ENCODE measurements around the gene ARHGEF16. TPM values are rescaled to one million over a fixed set of nuclear protein-coding genes. Genes with fewer than 3 reads are reported as not detected.

ARHGEF16 gene
- total RNA-seq, 1 experiment from 2014 or later = 17.2 TPM

DNA sequence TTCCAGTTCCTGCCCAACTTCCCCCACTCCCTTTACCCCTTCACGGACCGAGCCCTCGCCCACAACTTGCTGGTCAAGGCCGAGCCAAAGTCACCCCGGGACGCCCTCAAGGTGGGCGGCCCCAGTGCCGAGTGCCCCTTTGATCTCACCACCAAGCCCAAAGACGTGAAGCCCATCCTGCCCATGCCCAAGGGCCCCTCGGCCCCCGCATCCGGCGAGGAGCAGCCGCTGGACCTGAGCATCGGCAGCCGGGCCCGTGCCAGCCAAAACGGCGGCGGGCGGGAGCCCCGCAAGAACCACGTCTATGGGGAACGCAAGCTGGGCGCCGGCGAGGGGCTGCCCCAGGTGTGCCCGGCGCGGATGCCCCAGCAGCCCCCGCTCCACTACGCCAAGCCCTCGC is 42.1 kb upstream of the ARHGEF16 start (continued):
- TF ChIP-seq, protein P1, sequence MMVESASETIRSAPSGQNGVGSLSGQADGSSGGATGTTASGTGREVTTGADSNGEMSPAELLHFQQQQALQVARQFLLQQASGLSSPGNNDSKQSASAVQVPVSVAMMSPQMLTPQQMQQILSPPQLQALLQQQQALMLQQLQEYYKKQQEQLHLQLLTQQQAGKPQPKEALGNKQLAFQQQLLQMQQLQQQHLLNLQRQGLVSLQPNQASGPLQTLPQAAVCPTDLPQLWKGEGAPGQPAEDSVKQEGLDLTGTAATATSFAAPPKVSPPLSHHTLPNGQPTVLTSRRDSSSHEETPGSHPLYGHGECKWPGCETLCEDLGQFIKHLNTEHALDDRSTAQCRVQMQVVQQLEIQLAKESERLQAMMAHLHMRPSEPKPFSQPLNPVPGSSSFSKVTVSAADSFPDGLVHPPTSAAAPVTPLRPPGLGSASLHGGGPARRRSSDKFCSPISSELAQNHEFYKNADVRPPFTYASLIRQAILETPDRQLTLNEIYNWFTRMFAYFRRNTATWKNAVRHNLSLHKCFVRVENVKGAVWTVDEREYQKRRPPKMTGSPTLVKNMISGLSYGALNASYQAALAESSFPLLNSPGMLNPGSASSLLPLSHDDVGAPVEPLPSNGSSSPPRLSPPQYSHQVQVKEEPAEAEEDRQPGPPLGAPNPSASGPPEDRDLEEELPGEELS (CRISPR knock-in tag; IDR thresholded peaks at IDR 0.05) = no peak
- TF ChIP-seq, protein P2, sequence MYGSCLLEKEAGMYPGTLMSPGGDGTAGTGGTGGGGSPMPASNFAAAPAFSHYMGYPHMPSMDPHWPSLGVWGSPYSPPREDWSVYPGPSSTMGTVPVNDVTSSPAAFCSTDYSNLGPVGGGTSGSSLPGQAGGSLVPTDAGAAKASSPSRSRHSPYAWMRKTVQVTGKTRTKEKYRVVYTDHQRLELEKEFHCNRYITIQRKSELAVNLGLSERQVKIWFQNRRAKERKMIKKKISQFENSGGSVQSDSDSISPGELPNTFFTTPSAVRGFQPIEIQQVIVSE (CRISPR knock-in tag; IDR thresholded peaks at IDR 0.05; ENCODE audit: borderline replicate concordance) = no peak
- TF ChIP-seq, protein P3, sequence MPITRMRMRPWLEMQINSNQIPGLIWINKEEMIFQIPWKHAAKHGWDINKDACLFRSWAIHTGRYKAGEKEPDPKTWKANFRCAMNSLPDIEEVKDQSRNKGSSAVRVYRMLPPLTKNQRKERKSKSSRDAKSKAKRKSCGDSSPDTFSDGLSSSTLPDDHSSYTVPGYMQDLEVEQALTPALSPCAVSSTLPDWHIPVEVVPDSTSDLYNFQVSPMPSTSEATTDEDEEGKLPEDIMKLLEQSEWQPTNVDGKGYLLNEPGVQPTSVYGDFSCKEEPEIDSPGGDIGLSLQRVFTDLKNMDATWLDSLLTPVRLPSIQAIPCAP (CRISPR knock-in tag; IDR thresholded peaks at IDR 0.05) = no peak
- TF ChIP-seq KAT7 (CRISPR knock-in tag; IDR thresholded peaks at IDR 0.05; ENCODE audit: borderline replicate concordance) (no peak), E2F1 (CRISPR knock-in tag; IDR thresholded peaks at IDR 0.05) (no peak), TEAD1 (CRISPR knock-in tag; IDR thresholded peaks at IDR 0.05) (no peak), SP1 (CRISPR knock-in tag; conservative IDR thresholded peaks at IDR 0.05) (no peak), USF2 (CRISPR knock-in tag; IDR thresholded peaks at IDR 0.05) (no peak), ESRRA (CRISPR knock-in tag; IDR thresholded peaks at IDR 0.05; ENCODE audit: borderline replicate concordance) (no peak), NFATC4 (CRISPR knock-in tag; IDR thresholded peaks at IDR 0.05) (no peak)
- TF ChIP-seq, protein P4, sequence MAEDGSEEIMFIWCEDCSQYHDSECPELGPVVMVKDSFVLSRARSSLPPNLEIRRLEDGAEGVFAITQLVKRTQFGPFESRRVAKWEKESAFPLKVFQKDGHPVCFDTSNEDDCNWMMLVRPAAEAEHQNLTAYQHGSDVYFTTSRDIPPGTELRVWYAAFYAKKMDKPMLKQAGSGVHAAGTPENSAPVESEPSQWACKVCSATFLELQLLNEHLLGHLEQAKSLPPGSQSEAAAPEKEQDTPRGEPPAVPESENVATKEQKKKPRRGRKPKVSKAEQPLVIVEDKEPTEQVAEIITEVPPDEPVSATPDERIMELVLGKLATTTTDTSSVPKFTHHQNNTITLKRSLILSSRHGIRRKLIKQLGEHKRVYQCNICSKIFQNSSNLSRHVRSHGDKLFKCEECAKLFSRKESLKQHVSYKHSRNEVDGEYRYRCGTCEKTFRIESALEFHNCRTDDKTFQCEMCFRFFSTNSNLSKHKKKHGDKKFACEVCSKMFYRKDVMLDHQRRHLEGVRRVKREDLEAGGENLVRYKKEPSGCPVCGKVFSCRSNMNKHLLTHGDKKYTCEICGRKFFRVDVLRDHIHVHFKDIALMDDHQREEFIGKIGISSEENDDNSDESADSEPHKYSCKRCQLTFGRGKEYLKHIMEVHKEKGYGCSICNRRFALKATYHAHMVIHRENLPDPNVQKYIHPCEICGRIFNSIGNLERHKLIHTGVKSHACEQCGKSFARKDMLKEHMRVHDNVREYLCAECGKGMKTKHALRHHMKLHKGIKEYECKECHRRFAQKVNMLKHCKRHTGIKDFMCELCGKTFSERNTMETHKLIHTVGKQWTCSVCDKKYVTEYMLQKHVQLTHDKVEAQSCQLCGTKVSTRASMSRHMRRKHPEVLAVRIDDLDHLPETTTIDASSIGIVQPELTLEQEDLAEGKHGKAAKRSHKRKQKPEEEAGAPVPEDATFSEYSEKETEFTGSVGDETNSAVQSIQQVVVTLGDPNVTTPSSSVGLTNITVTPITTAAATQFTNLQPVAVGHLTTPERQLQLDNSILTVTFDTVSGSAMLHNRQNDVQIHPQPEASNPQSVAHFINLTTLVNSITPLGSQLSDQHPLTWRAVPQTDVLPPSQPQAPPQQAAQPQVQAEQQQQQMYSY (CRISPR knock-in tag; IDR thresholded peaks at IDR 0.05) = no peak

DNA sequence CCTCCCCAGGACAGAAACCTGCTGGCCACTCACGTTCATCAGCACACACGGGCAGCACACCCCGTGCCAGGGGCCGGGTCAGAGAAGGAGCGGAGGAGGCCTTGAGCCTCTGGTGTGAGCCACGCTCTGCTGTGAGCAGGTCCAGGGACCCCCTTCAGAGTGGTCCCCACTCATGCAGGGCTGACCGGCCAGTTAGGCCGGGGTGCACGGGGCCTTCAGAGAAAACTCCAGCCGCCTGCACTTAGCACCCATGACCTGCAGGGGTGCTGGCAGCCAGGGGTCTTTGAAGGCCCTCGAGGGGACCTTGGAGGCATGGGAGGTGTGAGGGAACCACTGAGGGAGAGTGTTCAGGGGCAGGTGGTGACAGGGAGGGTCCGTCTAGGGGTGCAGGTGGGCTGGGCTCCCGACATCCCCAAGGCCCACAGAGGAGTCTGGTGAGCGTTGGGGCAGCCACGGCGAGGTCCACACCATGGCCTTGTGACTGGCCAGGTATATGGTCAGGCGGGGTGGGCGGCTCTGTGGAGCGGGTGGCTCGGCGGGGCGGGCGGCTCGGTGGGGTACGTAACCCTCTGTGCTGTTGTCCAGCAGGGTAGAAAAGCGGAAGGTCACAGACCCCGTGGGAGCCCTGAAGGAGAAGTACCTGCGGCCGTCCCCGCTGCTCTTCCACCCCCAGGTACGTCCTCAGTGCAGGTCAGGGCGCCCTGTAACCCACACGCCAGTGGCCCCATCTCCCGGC is 40.3 kb upstream of the ARHGEF16 start:
- POLR2A ChIA-PET = no interaction called here
- H3K36me3 Mint-ChIP-seq = peaks cover 5% of the 10 kb centered on the region
- H3K27ac Mint-ChIP-seq = no peak overlapping the region
- H3K27me3 Mint-ChIP-seq (ENCODE audit: low read depth) = peaks cover 4% of the 10 kb centered on the region; the same call in 1 of the 2 replicates
- no peak for TF ChIP-seq ZNF121 (CRISPR knock-in tag; IDR thresholded peaks at IDR 0.05)
- no peak for TF ChIP-seq E2F1 (CRISPR knock-in tag; IDR thresholded peaks at IDR 0.05)
- TF ChIP-seq, protein P5, sequence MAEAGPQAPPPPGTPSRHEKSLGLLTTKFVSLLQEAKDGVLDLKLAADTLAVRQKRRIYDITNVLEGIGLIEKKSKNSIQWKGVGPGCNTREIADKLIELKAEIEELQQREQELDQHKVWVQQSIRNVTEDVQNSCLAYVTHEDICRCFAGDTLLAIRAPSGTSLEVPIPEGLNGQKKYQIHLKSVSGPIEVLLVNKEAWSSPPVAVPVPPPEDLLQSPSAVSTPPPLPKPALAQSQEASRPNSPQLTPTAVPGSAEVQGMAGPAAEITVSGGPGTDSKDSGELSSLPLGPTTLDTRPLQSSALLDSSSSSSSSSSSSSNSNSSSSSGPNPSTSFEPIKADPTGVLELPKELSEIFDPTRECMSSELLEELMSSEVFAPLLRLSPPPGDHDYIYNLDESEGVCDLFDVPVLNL (CRISPR knock-in tag; IDR thresholded peaks at IDR 0.05; ENCODE audit: borderline replicate concordance, low read depth) = no peak
- TF ChIP-seq, protein P6, sequence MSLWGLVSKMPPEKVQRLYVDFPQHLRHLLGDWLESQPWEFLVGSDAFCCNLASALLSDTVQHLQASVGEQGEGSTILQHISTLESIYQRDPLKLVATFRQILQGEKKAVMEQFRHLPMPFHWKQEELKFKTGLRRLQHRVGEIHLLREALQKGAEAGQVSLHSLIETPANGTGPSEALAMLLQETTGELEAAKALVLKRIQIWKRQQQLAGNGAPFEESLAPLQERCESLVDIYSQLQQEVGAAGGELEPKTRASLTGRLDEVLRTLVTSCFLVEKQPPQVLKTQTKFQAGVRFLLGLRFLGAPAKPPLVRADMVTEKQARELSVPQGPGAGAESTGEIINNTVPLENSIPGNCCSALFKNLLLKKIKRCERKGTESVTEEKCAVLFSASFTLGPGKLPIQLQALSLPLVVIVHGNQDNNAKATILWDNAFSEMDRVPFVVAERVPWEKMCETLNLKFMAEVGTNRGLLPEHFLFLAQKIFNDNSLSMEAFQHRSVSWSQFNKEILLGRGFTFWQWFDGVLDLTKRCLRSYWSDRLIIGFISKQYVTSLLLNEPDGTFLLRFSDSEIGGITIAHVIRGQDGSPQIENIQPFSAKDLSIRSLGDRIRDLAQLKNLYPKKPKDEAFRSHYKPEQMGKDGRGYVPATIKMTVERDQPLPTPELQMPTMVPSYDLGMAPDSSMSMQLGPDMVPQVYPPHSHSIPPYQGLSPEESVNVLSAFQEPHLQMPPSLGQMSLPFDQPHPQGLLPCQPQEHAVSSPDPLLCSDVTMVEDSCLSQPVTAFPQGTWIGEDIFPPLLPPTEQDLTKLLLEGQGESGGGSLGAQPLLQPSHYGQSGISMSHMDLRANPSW (CRISPR knock-in tag; conservative IDR thresholded peaks at IDR 0.05; ENCODE audit: low read depth) = no peak
- no peak for TF ChIP-seq SMAD4 (CRISPR knock-in tag; IDR thresholded peaks at IDR 0.05)
- CTCF ChIA-PET = interaction anchor here (1.0 kb wide), 1 partner anchor 11 kb away, joined by 3 read pairs; no protein-coding TSS in a partner anchor
- peaks cover 10% of the 10 kb centered on the region for H3K9me3 Mint-ChIP-seq
- ATAC-seq (no peak), DNase-seq (ENCODE audit: low spot score) (no peak)
- H3K4me3 Mint-ChIP-seq = no peak overlapping the region
- no peaks in the 10 kb centered on the region for H3K4me1 Mint-ChIP-seq

Data from WTC11 (cell line).